ENCODE data around the gene LRCOL1. TPM values are rescaled to one million over a fixed set of nuclear protein-coding genes. Genes with fewer than 3 reads are reported as not detected.

The LRCOL1 gene
- total RNA-seq, 1 experiment from 2014 or later = not detected

DNA sequence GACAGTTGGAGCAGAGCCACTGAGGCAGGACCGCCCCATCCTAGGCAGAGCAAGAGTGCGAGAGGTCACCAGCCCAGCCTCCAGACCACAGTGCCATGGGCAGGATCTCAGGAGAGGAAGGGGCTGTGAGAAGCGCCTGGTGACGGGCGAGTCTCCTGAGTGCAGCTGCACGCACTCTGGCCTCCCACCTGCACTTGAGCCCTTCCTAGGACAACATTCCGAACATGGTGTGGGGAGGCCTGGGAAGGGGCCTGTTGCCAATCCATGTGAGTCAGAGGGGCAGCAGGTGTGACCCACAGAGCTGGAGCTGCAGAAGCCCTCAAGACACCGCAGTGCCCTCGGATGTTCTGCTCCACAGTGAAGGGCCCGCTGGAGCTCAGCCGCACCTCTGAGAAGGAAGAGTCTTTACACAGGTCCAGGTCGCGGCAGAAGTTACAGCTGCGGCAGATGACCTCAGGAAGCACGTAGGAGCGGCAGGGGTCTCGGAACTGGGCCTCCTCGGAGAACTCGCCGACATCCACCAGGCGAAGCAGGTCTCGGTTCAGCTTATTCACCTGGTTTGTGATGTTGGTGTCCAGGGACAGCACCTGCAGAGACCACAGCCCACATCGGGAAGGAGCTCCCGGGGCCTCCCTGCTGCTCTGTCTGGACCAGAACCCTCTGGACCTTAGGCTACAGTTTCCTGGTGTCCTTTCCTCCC is 15.5 kb upstream of the LRCOL1 start:
- DNase-seq (ENCODE audit: low read depth, low spot score) (no peak), ATAC-seq (no peak)
- no peak overlapping the region for H3K27ac ChIP-seq (ENCODE audit: low read depth, low read length)
- H3K36me3 ChIP-seq (ENCODE audit: control insufficient read depth in 1 of 2, insufficient read depth in 2 of 2, low read length in 2 of 2) = peaks cover 16 to 38% of the 10 kb centered on the region in 2 experiments
- H3K9ac ChIP-seq (ENCODE audit: low read length) = no peak overlapping the region
- ChIA-PET POLR2A (no interaction called here), RAD21 (ENCODE audit: low non-redundant PET in 1 of 2, low total read pairs in 2 of 2, uncharacterized antibody in 2 of 2, unreplicated experiment in 2 of 2) (no interaction called here), CTCF (no interaction called here)
- intact Hi-C loops (cut with micrococcal nuclease) = no loop called here
- H3K9me2 ChIP-seq (ENCODE audit: insufficient read depth) = no peaks in the 10 kb centered on the region
- peaks cover 0 to 14% of the 10 kb centered on the region in 2 experiments; a peak in 1 of 4 replicates for H3K4me1 ChIP-seq (ENCODE audit: control insufficient read depth in 1 of 2, insufficient read depth in 2 of 2, low read length in 2 of 2)
- no peak for TF ChIP-seq JUND (IDR thresholded peaks at IDR 0.05)
- TF ChIP-seq EZH2 (IDR thresholded peaks at IDR 0.05) = no peak
- TF ChIP-seq, protein P1, sequence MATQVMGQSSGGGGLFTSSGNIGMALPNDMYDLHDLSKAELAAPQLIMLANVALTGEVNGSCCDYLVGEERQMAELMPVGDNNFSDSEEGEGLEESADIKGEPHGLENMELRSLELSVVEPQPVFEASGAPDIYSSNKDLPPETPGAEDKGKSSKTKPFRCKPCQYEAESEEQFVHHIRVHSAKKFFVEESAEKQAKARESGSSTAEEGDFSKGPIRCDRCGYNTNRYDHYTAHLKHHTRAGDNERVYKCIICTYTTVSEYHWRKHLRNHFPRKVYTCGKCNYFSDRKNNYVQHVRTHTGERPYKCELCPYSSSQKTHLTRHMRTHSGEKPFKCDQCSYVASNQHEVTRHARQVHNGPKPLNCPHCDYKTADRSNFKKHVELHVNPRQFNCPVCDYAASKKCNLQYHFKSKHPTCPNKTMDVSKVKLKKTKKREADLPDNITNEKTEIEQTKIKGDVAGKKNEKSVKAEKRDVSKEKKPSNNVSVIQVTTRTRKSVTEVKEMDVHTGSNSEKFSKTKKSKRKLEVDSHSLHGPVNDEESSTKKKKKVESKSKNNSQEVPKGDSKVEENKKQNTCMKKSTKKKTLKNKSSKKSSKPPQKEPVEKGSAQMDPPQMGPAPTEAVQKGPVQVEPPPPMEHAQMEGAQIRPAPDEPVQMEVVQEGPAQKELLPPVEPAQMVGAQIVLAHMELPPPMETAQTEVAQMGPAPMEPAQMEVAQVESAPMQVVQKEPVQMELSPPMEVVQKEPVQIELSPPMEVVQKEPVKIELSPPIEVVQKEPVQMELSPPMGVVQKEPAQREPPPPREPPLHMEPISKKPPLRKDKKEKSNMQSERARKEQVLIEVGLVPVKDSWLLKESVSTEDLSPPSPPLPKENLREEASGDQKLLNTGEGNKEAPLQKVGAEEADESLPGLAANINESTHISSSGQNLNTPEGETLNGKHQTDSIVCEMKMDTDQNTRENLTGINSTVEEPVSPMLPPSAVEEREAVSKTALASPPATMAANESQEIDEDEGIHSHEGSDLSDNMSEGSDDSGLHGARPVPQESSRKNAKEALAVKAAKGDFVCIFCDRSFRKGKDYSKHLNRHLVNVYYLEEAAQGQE (IDR thresholded peaks at IDR 0.05; ENCODE audit: low read depth) = no peak
- no peak for TF ChIP-seq YY1 (IDR thresholded peaks at IDR 0.05; ENCODE audit: extremely low read depth, insufficient replicate concordance, low read depth, low read length)
- TF ChIP-seq ZFX (IDR thresholded peaks at IDR 0.05) = no peak
- no peak for TF ChIP-seq TCF7L2 (IDR thresholded peaks at IDR 0.05; ENCODE audit: borderline replicate concordance, extremely low read depth, insufficient read depth, insufficient read length)
- TF ChIP-seq ELF1 (IDR thresholded peaks at IDR 0.05; ENCODE audit: borderline replicate concordance, low read depth) = no peak
- no peaks in the 10 kb centered on the region for H3K27me3 ChIP-seq (ENCODE audit: insufficient read depth, low read length)
- no TSS peak for BruUV-seq (replicated peaks)
- no peak overlapping the region for H3K4me2 ChIP-seq (ENCODE audit: low read length)
- no peaks in the 10 kb centered on the region for H3K9me3 ChIP-seq (ENCODE audit: control insufficient read depth in 1 of 2, insufficient read depth in 1 of 2, low read depth in 1 of 2, low read length in 2 of 2)
- no peaks in the 10 kb centered on the region for H4K20me1 ChIP-seq (ENCODE audit: insufficient read depth)
- no peak overlapping the region for H3K4me3 ChIP-seq (replicated peaks in 1 of 2; ENCODE audit: low read depth in 1 of 2, low read length in 2 of 2)
- no peaks in the 10 kb centered on the region for H3K79me2 ChIP-seq (ENCODE audit: insufficient read depth, low read length)
- H2AFZ ChIP-seq (ENCODE audit: low read depth, low read length, poor library complexity, severe bottlenecking) = no peak overlapping the region
